Ishikawa (cell line): ENCODE measurements around the gene PIP4K2A.

Source experiments
- CEBPB ChIP-seq: IDR thresholded peaks from 2 replicates; pipeline ENCODE4 v1.6.1; 2012
- CREB1 ChIP-seq: IDR thresholded peaks from 2 replicates; pipeline ENCODE4 v1.6.1; 2012; ENCODE audit warnings: low read depth
- EGR1 ChIP-seq: IDR thresholded peaks from 2 replicates; pipeline ENCODE4 v1.6.1; 2012
- EP300 ChIP-seq: IDR thresholded peaks from 2 replicates; pipeline ENCODE4 v1.6.1; 2012; ENCODE audit warnings: borderline replicate concordance
- FOXM1 ChIP-seq: IDR thresholded peaks from 2 replicates; pipeline ENCODE4 v1.6.1; 2012; ENCODE audit warnings: low read depth, borderline replicate concordance
- NFIC ChIP-seq: IDR thresholded peaks from 2 replicates; pipeline ENCODE4 v1.6.1; 2012
- RAD21 ChIP-seq: IDR thresholded peaks from 2 replicates; pipeline ENCODE4 v1.6.1; 2012; ENCODE audit warnings: low read depth
- REST ChIP-seq: IDR thresholded peaks from 2 replicates; pipeline ENCODE4 v1.6.1; 2012; ENCODE audit warnings: low read depth, mild to moderate bottlenecking
- TAF1 ChIP-seq: IDR thresholded peaks from 2 replicates; pipeline ENCODE4 v1.6.1; 2012; ENCODE audit warnings: low read depth, mild to moderate bottlenecking
- TCF12 ChIP-seq: IDR thresholded peaks from 2 replicates; pipeline ENCODE4 v1.6.1; 2012; ENCODE audit warnings: low read depth
- TEAD4 ChIP-seq: IDR thresholded peaks from 2 replicates; pipeline ENCODE4 v1.6.1; 2012
- YY1 ChIP-seq: IDR thresholded peaks from 2 replicates; pipeline ENCODE4 v1.6.1; 2012; ENCODE audit warnings: low read depth
- ZBTB7A ChIP-seq: IDR thresholded peaks from 2 replicates; pipeline ENCODE4 v1.6.1; 2012; ENCODE audit warnings: low read depth
- TF ChIP-seq, protein P1 (sequence below): IDR thresholded peaks from 2 replicates; pipeline ENCODE4 v1.6.1; 2012
- TF ChIP-seq, protein P2 (sequence below): IDR thresholded peaks from 2 replicates; pipeline ENCODE4 v1.6.1; 2012

PIP4K2A gene

GRCh38 chr10:22717728-22718127, 3.4 kb upstream of the PIP4K2A start:
- TF ChIP-seq, protein P1, sequence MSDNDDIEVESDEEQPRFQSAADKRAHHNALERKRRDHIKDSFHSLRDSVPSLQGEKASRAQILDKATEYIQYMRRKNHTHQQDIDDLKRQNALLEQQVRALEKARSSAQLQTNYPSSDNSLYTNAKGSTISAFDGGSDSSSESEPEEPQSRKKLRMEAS = no peak
- no peak for TF ChIP-seq EGR1

- TF ChIP-seq CEBPB (no peak), TEAD4 (no peak), YY1 (no peak), CREB1 (no peak)
- TF ChIP-seq, protein P1 = no peak
Measured at GRCh38 chr10:22716943-22717342, 2.6 kb upstream of the PIP4K2A start.

- no peak for TF ChIP-seq EGR1
Measured at GRCh38 chr10:22715290-22715625, 880 bp upstream of the PIP4K2A start.

DNA sequence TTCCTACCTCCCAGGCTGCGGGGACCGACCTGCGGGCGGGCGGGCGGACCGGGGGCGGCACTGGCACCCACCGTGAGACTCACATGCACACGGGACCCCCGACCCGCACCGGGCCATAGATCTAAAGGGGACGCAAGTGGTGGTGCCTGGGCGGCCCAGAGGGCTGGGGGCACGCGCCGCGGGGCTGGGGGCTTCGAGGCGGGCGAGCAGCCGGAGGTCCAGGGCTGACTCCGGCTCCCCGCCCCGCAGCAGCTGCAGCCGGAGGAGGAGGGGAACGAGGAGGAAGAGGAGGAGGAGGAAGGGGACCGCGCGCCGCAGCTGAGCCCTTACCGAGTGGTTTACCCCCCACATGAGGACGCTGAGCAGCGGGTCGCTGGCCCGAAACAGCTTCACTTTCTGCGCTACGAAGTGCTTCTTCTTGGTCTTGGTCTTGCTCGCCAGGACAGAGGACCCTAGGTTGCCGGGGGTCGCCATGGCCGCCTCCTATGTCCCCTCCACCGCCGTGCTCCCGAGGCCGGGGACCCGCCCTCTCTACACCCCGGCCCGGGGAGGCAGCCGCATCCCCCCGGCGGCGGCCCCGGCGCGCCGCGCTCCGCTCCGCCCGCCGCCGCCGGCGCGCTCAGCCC, 412 bp downstream of the PIP4K2A start:
- TF ChIP-seq FOXM1 (no peak), ZBTB7A (peak; percentile 74)

GRCh38 chr10:22712956-22713852, 1.2 kb downstream of the PIP4K2A start:
- TF ChIP-seq TAF1 (no peak), RAD21 (no peak), CEBPB (no peak), YY1 (no peak), CREB1 (no peak), FOXM1 (no peak), TCF12 (no peak), NFIC (no peak), EGR1 (no peak), EP300 (no peak), TEAD4 (no peak), REST (no peak), ZBTB7A (no peak)
- TF ChIP-seq, protein P1 = no peak
- TF ChIP-seq, protein P2, sequence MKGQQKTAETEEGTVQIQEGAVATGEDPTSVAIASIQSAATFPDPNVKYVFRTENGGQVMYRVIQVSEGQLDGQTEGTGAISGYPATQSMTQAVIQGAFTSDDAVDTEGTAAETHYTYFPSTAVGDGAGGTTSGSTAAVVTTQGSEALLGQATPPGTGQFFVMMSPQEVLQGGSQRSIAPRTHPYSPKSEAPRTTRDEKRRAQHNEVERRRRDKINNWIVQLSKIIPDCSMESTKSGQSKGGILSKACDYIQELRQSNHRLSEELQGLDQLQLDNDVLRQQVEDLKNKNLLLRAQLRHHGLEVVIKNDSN = no peak

GRCh38 chr10:22712211-22712955, 2.0 kb downstream of the PIP4K2A start:
- TF ChIP-seq CEBPB (no peak), REST (no peak), TAF1 (no peak)

DNA sequence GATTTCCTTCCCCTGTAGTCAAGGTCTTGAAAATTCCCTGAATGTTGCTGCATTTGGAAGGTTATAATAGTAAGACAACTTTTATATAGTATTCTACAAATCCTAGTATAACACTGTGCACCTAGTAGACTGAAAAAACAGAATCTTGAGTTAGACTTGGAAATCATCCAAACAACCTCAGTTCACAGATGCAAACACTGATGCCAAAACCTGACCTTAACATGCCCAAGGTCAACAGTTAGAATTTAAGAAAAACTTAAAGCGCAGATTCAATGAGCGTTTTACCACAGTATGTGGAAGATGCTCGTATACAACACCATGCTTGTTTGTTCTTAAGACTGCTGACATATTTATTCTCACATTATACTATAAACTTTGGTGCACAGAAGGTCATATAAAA, 3.0 kb downstream of the PIP4K2A start:
- TF ChIP-seq TEAD4 (no peak), RAD21 (no peak), EGR1 (no peak), TCF12 (no peak), CEBPB (no peak), EP300 (no peak), ZBTB7A (no peak), NFIC (no peak), YY1 (no peak), REST (no peak), FOXM1 (no peak), TAF1 (no peak), CREB1 (no peak)
- TF ChIP-seq, protein P2 = no peak
- TF ChIP-seq, protein P1 = no peak
